Neural progenitor cell (in vitro differentiated cells): ENCODE data around the gene TSPAN2. TPM values are rescaled to one million over a fixed set of nuclear protein-coding genes. Genes with fewer than 3 reads are reported as not detected.

Experiments
- DNase-seq: peaks from one replicate; pipeline ENCODE4 v3.0.0-alpha.2; 2016; ENCODE audit warnings: low spot score
- H2AFZ ChIP-seq: fragments of 200-600 bp; sonication (generic); replicated peaks from 2 replicates; pipeline ENCODE4 v1.6.1; 2016; ENCODE audit warnings: antibody characterized with exemption
- H3F3A ChIP-seq: fragments of 200-600 bp; sonication (generic); 2 replicates; pipeline ENCODE4 v1.6.1; 2016; ENCODE audit warnings: antibody characterized with exemption, low read depth
- H3K27ac ChIP-seq: fragments of 200-600 bp; sonication (generic); 2 replicates; pipeline ENCODE4 v1.5.1; 2016; ENCODE audit warnings: mild to moderate bottlenecking
- H3K27me3 ChIP-seq: fragments of 200-600 bp; sonication (generic); 2 replicates; pipeline ENCODE4 v1.6.1; 2016; ENCODE audit warnings: mild to moderate bottlenecking, moderate library complexity
- H3K36me3 ChIP-seq: fragments of 200-600 bp; sonication (generic); 2 replicates; pipeline ENCODE4 v1.5.1; 2016
- H3K4me1 ChIP-seq: fragments of 200-600 bp; sonication (generic); 2 replicates; pipeline ENCODE4 v1.6.1; 2016; ENCODE audit warnings: mixed run types
- H3K4me2 ChIP-seq: fragments of 200-600 bp; sonication (generic); 2 replicates; pipeline ENCODE4 v1.6.1; 2016
- H3K4me3 ChIP-seq: fragments of 200-600 bp; sonication (generic); 2 replicates; pipeline ENCODE4 v1.5.1; 2016
- H3K79me2 ChIP-seq: fragments of 200-600 bp; sonication (generic); 2 replicates; pipeline ENCODE4 v1.6.1; 2016; ENCODE audit warnings: low read depth
- H3K9ac ChIP-seq: fragments of 200-600 bp; sonication (generic); 2 replicates; pipeline ENCODE4 v1.6.1; 2016
- H3K9me3 ChIP-seq: fragments of 200-600 bp; sonication (generic); 2 replicates; pipeline ENCODE4 v1.5.1; 2016; ENCODE audit warnings: low read depth
- H4K20me1 ChIP-seq: fragments of 200-600 bp; sonication (generic); 2 replicates; pipeline ENCODE4 v1.6.1; 2016; ENCODE audit warnings: low read depth
- H3K27ac Mint-ChIP-seq: 3 replicates; pipeline ENCODE4 v1.8.0; 2021; ENCODE audit warnings: mixed read lengths
- H3K27me3 Mint-ChIP-seq: 2 replicates; pipeline ENCODE4 v1.8.0; 2022; ENCODE audit warnings: low read depth, mild to moderate bottlenecking, inconsistent platforms, moderate library complexity, mixed read lengths; ENCODE audit not compliant: insufficient read depth
- H3K36me3 Mint-ChIP-seq: 3 replicates; pipeline ENCODE4 v1.8.0; 2021; ENCODE audit warnings: mixed read lengths
- H3K4me1 Mint-ChIP-seq: 3 replicates; pipeline ENCODE4 v1.8.0; 2021; ENCODE audit warnings: mixed read lengths
- H3K4me3 Mint-ChIP-seq: 3 replicates; pipeline ENCODE4 v1.8.0; 2021; ENCODE audit warnings: mild to moderate bottlenecking, moderate library complexity, mixed read lengths
- H3K9me3 Mint-ChIP-seq: 3 replicates; pipeline ENCODE4 v1.8.0; 2020; ENCODE audit warnings: mixed read lengths
- CTCF ChIP-seq: fragments of 200-600 bp; sonication (generic); IDR thresholded peaks from 2 replicates; pipeline ENCODE4 v1.5.1; 2017; ENCODE audit warnings: antibody characterized with exemption, mild to moderate bottlenecking
- EZH2 ChIP-seq: fragments of 200-600 bp; sonication (generic); IDR thresholded peaks from 2 replicates; pipeline ENCODE4 v1.6.1; 2017; ENCODE audit warnings: antibody characterized with exemption, mild to moderate bottlenecking, moderate library complexity
- EZH2phosphoT487 ChIP-seq: fragments of 200-600 bp; sonication (generic); IDR thresholded peaks from 2 replicates; pipeline ENCODE4 v1.6.1; 2017; ENCODE audit warnings: antibody characterized with exemption
- total RNA-seq: library from RNA; depleted of rRNA; stranded (reverse); fragments of >200 nt; gene quantifications from 2 replicates; pipeline ENCODE4 v1.2.3, GENCODE V29; 2015; ENCODE audit warnings: low replicate concordance

Gene TSPAN2
- total RNA-seq, 1 donor from 2014 or later: 19.7 TPM

GRCh38 chr1:115107516-115108260, 18.4 kb upstream of the TSPAN2 start:
- no peaks in the 10 kb centered on the region for H4K20me1 ChIP-seq
- H3K27ac Mint-ChIP-seq: no peak overlapping the region

GRCh38 chr1:115105831-115106230, 16.5 kb upstream of the TSPAN2 start:
- H3K27ac Mint-ChIP-seq: peak overlapping the region; percentile 48

More at GRCh38 chr1:115107516-115108260, 18.4 kb upstream of the TSPAN2 start:
- no peak overlapping the region for H3K27ac ChIP-seq
- H3K36me3 Mint-ChIP-seq: no peaks in the 10 kb centered on the region
- H3K9ac ChIP-seq: no peak overlapping the region
- H3K9me3 ChIP-seq: no peaks in the 10 kb centered on the region
- H3K9me3 Mint-ChIP-seq: peaks cover 7% of the 10 kb centered on the region
- H3K4me3 ChIP-seq: no peak overlapping the region
- peaks cover 4% of the 10 kb centered on the region for H3K27me3 Mint-ChIP-seq
- no peaks in the 10 kb centered on the region for H3F3A ChIP-seq
- H3K4me1 ChIP-seq: no peaks in the 10 kb centered on the region
- H3K27me3 ChIP-seq: no peaks in the 10 kb centered on the region
- TF ChIP-seq CTCF (no peak), EZH2phosphoT487 (no peak), EZH2 (no peak)
- no peak for DNase-seq
- H3K36me3 ChIP-seq: no peaks in the 10 kb centered on the region
- no peak overlapping the region for H3K4me2 ChIP-seq
- no peaks in the 10 kb centered on the region for H3K79me2 ChIP-seq
- no peak overlapping the region for H3K4me3 Mint-ChIP-seq
- H2AFZ ChIP-seq: no peak overlapping the region
- peaks cover 7% of the 10 kb centered on the region for H3K4me1 Mint-ChIP-seq

GRCh38 chr1:115099693-115100050, 10.4 kb upstream of the TSPAN2 start:
- no peaks in the 10 kb centered on the region for H3K9me3 ChIP-seq
- H3K9me3 Mint-ChIP-seq: peaks cover 2% of the 10 kb centered on the region
- H3K4me1 Mint-ChIP-seq: peaks cover 6% of the 10 kb centered on the region
- H3K36me3 ChIP-seq: no peaks in the 10 kb centered on the region
- H3K79me2 ChIP-seq: no peaks in the 10 kb centered on the region
- no peak for DNase-seq
- H3K4me3 ChIP-seq: no peak overlapping the region
- H3K27ac ChIP-seq: no peak overlapping the region
- H3K9ac ChIP-seq: no peak overlapping the region
- peaks cover 11% of the 10 kb centered on the region for H3K4me1 ChIP-seq
- TF ChIP-seq EZH2 (no peak), CTCF (no peak)
- H4K20me1 ChIP-seq: no peaks in the 10 kb centered on the region
- H3F3A ChIP-seq: no peaks in the 10 kb centered on the region
- no peaks in the 10 kb centered on the region for H3K27me3 Mint-ChIP-seq
- H3K36me3 Mint-ChIP-seq: no peaks in the 10 kb centered on the region
- no peak overlapping the region for H3K4me2 ChIP-seq
- no peak overlapping the region for H3K4me3 Mint-ChIP-seq
- H3K27me3 ChIP-seq: no peaks in the 10 kb centered on the region
- H2AFZ ChIP-seq: peak overlapping the region; percentile 65
- H3K27ac Mint-ChIP-seq: no peak overlapping the region

More at GRCh38 chr1:115105831-115106230, 16.5 kb upstream of the TSPAN2 start:
- no peak overlapping the region for H3K27ac ChIP-seq
- no peak overlapping the region for H3K9ac ChIP-seq
- peaks cover 4% of the 10 kb centered on the region for H3K27me3 Mint-ChIP-seq
- no peak overlapping the region for H3K4me3 Mint-ChIP-seq
- no peaks in the 10 kb centered on the region for H3K79me2 ChIP-seq
- no peak for DNase-seq
- no peaks in the 10 kb centered on the region for H3F3A ChIP-seq
- no peaks in the 10 kb centered on the region for H3K36me3 Mint-ChIP-seq
- no peaks in the 10 kb centered on the region for H4K20me1 ChIP-seq
- H3K9me3 Mint-ChIP-seq: peaks cover 7% of the 10 kb centered on the region
- H3K27me3 ChIP-seq: no peaks in the 10 kb centered on the region
- H3K36me3 ChIP-seq: no peaks in the 10 kb centered on the region
- no peak overlapping the region for H2AFZ ChIP-seq
- H3K4me3 ChIP-seq: no peak overlapping the region
- H3K4me1 ChIP-seq: no peaks in the 10 kb centered on the region
- no peaks in the 10 kb centered on the region for H3K9me3 ChIP-seq
- H3K4me1 Mint-ChIP-seq: peaks cover 5% of the 10 kb centered on the region
- H3K4me2 ChIP-seq: no peak overlapping the region
- TF ChIP-seq EZH2phosphoT487 (no peak), CTCF (no peak), EZH2 (no peak)
